H1 (cell line): ENCODE data around the gene CWC27. TPM values are rescaled to one million over a fixed set of nuclear protein-coding genes. Genes with fewer than 3 reads are reported as not detected.

ENCODE experiments used
- CBX5 ChIP-seq: fragments of 300-800, 300-1000 bp; sonication (generic); IDR thresholded peaks from 2 replicates; pipeline ENCODE4 v1.7.1; 2016; ENCODE audit warnings: antibody characterized with exemption, low read length, low read depth
- CEBPB ChIP-seq: IDR thresholded peaks from 2 replicates; pipeline ENCODE4 v1.6.1; 2012; ENCODE audit warnings: low read depth, low read length
- CHD2 ChIP-seq: IDR thresholded peaks from 2 replicates; pipeline ENCODE4 v1.6.1; 2012; ENCODE audit warnings: low read length, improper control_type of control experiment
- EGR1 ChIP-seq: IDR thresholded peaks from 2 replicates; pipeline ENCODE4 v1.6.1; 2011; ENCODE audit warnings: low read depth, low read length, borderline replicate concordance
- FOSL1 ChIP-seq: IDR thresholded peaks from 2 replicates; pipeline ENCODE4 v1.6.1; 2011; ENCODE audit warnings: mild to moderate bottlenecking, low read depth, low read length, moderate library complexity; ENCODE audit not compliant: insufficient read depth
- JUND ChIP-seq: IDR thresholded peaks from 2 replicates; pipeline ENCODE4 v1.6.1; 2011; ENCODE audit warnings: mild to moderate bottlenecking, improper control_type of control experiment, low read length
- NRF1 ChIP-seq: IDR thresholded peaks from 2 replicates; pipeline ENCODE4 v1.6.1; 2011; ENCODE audit warnings: mild to moderate bottlenecking, low read depth, low read length, improper control_type of control experiment
- POLR2AphosphoS5 ChIP-seq: IDR thresholded peaks from 2 replicates; pipeline ENCODE4 v1.6.1; 2011; ENCODE audit warnings: low read depth, low read length
- RAD21 ChIP-seq, 2 experiments: IDR thresholded peaks in 1 of 2; conservative IDR thresholded peaks in 1 of 2; 2 replicates each; pipeline ENCODE4 v1.6.1; 2011; ENCODE audit warnings: low read depth in 2 of 2, low read length in 2 of 2, improper control_type of control experiment in 1 of 2, inconsistent platforms in 1 of 2, mild to moderate bottlenecking in 1 of 2, moderate library complexity in 1 of 2
- RBBP5 ChIP-seq: IDR thresholded peaks from 2 replicates; pipeline ENCODE4 v1.7.1; 2012; ENCODE audit warnings: low read depth, mild to moderate bottlenecking, inconsistent platforms, low read length, moderate library complexity, borderline replicate concordance
- RFX5 ChIP-seq: IDR thresholded peaks from 2 replicates; pipeline ENCODE4 v1.6.1; 2011; ENCODE audit warnings: low read depth, low read length, improper control_type of control experiment, borderline replicate concordance
- RXRA ChIP-seq: IDR thresholded peaks from 2 replicates; pipeline ENCODE4 v1.6.1; 2011; ENCODE audit warnings: low read depth, mild to moderate bottlenecking, low read length, moderate library complexity; ENCODE audit not compliant: insufficient read depth
- TAF1 ChIP-seq: IDR thresholded peaks from 2 replicates; pipeline ENCODE4 v1.6.1; 2011; ENCODE audit warnings: mild to moderate bottlenecking, low read depth, low read length
- TAF7 ChIP-seq: optimal IDR thresholded peaks from 2 replicates; pipeline ENCODE3; 2011; ENCODE audit warnings: low read depth, mild to moderate bottlenecking, inconsistent platforms, low read length, moderate library complexity, borderline replicate concordance
- YY1 ChIP-seq: IDR thresholded peaks from 2 replicates; pipeline ENCODE4 v1.6.1; 2011; ENCODE audit warnings: low read depth, mild to moderate bottlenecking, low read length
- polyA plus RNA-seq, 7 experiments: library from polyadenylated mRNA; depleted of rRNA in 3 of 7; stranded (reverse) in 5 of 7; unstranded in 2 of 7; fragments of >200 nt in 5 of 7; fragments of 200-250 nt in 2 of 7; gene quantifications; 1 replicate in 5 of 7; 2 replicates in 1 of 7; 4 replicates in 1 of 7; pipeline versions ENCODE4 v1.2.1 to v1.2.3, GENCODE V29; 2011 to 2013; ENCODE audit warnings: missing spikeins in 2 of 7, mixed read lengths in 2 of 7
- total RNA-seq: library from RNA; stranded (reverse); fragmentation: NEBNext Ultra II Directional; extraction: Animal tissue kit (Norgen Biotek cat#: 25700); gene quantifications from 2 replicates; pipeline ENCODE4 v1.2.1, GENCODE V29; 2021
- TF ChIP-seq, protein P1 (sequence below), 3 experiments: IDR thresholded peaks; 1 replicate in 2 of 3; 2 replicates in 1 of 3; pipeline versions ENCODE4 v1.5.1 to v1.6.1; 2011; ENCODE audit warnings: low read length in 3 of 3, mild to moderate bottlenecking in 3 of 3, inconsistent platforms in 2 of 3, low read depth in 1 of 3, moderate library complexity in 1 of 3; ENCODE audit not compliant: insufficient read depth in 1 of 3; ENCODE audit errors: control extremely low read depth in 1 of 3
- TF ChIP-seq, protein P2 (sequence below): IDR thresholded peaks from 2 replicates; pipeline ENCODE4 v1.6.1; 2012; ENCODE audit warnings: low read length, inconsistent platforms
- TF ChIP-seq, protein P3 (sequence below): IDR thresholded peaks from 2 replicates; pipeline ENCODE4 v1.6.1; 2012; ENCODE audit warnings: inconsistent platforms

Gene CWC27
- total and polyA plus RNA-seq, 2 of the 8 experiments (the other 6 are each of a cell fraction or from before 2014, with no cell fraction given): 24.9 to 43.4 TPM

GRCh38 chr5:65035211-65036206 is 266.8 kb downstream of the CWC27 start (continued):
- TF ChIP-seq RFX5 (no peak), CHD2 (peak; percentile 40; the same call in 1 of the 2 replicates), RBBP5 (peak; percentile 97; the same call in 1 of the 2 replicates), EGR1 (no peak; the same call in 1 of the 2 replicates), NRF1 (peak; percentile 88), YY1 (peak; percentile 4; the same call in 1 of the 2 replicates), CBX5 (no peak), CEBPB (no peak), POLR2AphosphoS5 (peak; percentile 81), TAF1 (peak; percentile 64), JUND (peak; percentile 99), TAF7 (peak; percentile 67), FOSL1 (no peak), RAD21 (IDR thresholded peaks at IDR 0.05 in 1 of 2, conservative IDR thresholded peaks at IDR 0.05 in 1 of 2; ENCODE audit: low read depth in 2 of 2, low read length in 2 of 2) (0 out of 4 replicates have a peak, but pooled peaks of 1 of the 2 experiments have one; percentile 7), RXRA (no peak)
- TF ChIP-seq, protein P1, sequence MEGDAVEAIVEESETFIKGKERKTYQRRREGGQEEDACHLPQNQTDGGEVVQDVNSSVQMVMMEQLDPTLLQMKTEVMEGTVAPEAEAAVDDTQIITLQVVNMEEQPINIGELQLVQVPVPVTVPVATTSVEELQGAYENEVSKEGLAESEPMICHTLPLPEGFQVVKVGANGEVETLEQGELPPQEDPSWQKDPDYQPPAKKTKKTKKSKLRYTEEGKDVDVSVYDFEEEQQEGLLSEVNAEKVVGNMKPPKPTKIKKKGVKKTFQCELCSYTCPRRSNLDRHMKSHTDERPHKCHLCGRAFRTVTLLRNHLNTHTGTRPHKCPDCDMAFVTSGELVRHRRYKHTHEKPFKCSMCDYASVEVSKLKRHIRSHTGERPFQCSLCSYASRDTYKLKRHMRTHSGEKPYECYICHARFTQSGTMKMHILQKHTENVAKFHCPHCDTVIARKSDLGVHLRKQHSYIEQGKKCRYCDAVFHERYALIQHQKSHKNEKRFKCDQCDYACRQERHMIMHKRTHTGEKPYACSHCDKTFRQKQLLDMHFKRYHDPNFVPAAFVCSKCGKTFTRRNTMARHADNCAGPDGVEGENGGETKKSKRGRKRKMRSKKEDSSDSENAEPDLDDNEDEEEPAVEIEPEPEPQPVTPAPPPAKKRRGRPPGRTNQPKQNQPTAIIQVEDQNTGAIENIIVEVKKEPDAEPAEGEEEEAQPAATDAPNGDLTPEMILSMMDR (IDR thresholded peaks at IDR 0.05; ENCODE audit: control extremely low read depth in 1 of 3, insufficient read depth in 1 of 3, low read depth in 1 of 3, low read length in 3 of 3): no peak
- TF ChIP-seq, protein P2, sequence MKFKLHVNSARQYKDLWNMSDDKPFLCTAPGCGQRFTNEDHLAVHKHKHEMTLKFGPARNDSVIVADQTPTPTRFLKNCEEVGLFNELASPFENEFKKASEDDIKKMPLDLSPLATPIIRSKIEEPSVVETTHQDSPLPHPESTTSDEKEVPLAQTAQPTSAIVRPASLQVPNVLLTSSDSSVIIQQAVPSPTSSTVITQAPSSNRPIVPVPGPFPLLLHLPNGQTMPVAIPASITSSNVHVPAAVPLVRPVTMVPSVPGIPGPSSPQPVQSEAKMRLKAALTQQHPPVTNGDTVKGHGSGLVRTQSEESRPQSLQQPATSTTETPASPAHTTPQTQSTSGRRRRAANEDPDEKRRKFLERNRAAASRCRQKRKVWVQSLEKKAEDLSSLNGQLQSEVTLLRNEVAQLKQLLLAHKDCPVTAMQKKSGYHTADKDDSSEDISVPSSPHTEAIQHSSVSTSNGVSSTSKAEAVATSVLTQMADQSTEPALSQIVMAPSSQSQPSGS: peak; percentile 97
- TF ChIP-seq, protein P3, sequence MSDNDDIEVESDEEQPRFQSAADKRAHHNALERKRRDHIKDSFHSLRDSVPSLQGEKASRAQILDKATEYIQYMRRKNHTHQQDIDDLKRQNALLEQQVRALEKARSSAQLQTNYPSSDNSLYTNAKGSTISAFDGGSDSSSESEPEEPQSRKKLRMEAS: peak; percentile 71
